GM21737 (cell line): ENCODE data around the gene SPSB3.
"Not testable (repeated sequence)": the region's sequence is repeated elsewhere in the genome, so short reads cannot be mapped to it uniquely, and the experiment has no call there.

ENCODE experiments used
- ATAC-seq: cut with Tn5 transposase; IDR thresholded peaks from one replicate; pipeline ENCODE4 v1.9.1; 2021; ENCODE audit warnings: mild to moderate bottlenecking, moderate library complexity; ENCODE audit not compliant: unreplicated experiment

The SPSB3 gene

DNA sequence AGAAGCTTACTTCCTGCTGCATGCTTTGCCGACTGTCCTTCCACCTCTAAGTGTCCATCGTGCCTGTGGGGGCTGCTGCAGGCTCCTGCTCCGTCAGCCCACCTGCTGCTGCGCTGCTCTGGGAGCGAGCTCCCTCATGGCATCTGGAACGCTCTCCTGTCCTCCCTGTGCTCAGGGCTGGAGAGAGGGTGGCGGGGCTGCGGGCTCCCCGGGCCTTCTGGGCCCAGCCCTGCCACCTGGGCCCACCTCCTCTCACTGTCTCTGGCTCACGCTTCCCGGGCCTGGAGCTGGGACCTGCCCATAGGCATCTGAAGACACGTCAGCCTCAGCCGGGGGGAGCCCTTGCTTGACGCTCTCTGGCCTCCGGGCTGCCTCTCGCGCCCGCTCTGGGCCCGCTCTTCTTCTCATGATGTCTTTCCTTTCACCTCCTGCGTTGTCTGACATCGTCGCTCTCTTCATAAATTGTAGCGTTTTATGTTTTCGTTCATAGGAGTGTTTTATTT is 38.0 kb downstream of the SPSB3 start:
- ATAC-seq, result no peak

DNA sequence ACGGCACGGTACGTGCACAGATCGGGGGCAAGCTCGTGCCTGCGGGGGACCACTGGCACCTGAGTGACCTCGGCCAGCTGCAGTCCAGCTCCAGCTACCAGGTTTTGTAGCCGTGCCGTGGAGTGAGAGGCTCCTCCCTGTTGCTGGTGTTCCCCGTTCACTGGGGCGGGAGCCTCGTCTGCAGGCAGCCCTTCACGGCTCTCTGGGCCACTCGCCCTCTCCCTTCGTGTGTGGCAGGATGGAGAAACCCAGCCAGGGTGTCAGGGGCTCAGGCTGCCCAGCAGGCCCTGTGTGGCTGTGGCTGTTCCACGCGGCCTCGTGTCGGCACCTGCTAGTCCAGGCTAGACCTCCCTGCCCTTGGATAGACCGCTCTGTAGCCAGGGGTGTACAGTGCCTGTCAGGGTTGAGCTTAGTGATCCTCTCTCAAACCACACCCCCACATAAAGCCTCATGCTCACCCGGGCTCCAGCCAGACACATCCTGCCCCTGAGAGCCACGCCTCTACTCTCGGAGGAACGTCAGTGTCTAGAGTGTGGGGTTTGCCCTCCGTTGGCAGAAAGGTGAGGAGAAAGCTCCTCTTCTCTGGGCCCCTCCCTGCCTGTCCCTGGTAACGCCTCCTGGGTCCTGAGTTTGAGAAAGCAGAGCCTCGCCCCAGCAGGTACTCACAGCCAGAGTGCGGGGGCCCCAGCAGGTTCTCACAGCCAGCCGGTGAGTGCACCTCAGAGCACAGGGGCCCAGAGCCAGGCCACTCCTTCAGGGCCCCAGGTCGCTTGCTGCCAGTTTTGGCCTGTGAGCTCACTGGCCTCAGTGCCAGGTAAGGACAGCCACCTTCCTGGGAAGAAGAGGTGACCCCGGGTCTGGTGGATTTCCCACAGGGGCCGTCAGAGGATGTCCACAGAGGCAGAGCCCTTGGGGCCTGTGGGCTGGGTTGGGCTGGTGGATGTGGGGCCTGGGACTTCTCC is 38.7 kb downstream of the SPSB3 start:
- ATAC-seq, result no peak

DNA sequence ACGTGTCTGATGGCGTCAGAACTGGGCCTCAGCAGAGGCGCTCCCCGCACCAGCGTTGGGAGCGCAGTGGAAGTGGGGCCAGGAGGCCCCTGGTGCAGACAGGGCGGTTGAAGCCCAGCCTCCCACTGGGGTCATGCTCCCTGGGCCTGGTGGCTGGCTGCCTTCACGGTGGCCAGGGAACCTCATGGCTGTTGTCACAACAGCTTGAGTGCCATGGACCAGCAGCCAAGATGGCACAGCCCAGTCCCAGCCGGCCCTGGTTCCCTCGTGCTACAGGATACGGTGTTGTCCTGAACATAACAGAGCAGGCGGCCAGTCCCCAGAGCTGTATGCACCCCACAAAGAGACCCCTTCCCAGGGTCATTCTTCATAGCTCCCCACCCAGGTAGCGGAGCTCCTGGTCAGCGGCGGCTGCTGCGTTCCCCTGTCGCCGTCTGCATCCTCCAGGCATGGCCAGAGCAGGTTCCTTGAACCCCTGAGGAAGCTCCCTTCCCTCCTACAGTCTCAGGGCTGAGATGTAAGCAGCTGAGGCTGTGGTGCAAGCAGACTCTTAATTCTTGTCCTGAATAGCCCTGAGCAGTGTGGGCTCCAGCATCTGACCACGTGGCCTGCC is 40.7 kb downstream of the SPSB3 start:
- ATAC-seq, result no peak

DNA sequence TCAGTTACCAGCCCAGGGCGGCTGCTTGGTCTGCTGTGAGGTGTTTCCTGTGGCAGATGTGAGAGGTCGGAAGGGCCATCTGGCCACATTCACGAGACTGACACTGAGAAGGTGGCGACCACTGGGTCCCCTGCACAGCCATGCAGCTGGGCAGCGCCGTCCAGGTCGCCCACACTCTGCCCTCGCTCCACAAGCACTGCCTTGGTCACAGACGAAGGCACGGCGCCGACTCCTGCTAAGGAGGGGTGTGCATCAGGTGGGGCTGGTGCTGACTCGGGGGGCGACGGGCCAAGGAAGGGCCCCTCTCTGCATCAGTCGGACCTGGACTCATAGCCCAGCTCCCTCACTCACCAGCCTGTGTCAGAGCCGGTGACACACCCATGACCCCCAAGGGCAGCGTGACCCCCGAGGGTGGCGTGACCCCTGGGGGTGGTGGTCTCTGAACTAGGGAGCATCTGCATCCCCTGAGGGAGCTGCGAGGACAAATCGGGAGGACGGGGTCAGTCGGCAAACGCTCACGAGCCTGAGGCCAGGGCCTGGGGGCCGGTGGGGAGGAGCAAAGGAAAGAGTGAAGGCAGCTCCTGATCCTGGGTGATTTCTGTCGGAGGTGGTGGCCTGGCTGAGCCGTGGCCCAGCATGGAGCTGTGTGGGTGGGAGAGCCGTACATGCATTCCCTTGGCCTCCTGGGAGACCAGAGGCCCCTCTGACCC is 41.4 kb downstream of the SPSB3 start:
- no peak for ATAC-seq

DNA sequence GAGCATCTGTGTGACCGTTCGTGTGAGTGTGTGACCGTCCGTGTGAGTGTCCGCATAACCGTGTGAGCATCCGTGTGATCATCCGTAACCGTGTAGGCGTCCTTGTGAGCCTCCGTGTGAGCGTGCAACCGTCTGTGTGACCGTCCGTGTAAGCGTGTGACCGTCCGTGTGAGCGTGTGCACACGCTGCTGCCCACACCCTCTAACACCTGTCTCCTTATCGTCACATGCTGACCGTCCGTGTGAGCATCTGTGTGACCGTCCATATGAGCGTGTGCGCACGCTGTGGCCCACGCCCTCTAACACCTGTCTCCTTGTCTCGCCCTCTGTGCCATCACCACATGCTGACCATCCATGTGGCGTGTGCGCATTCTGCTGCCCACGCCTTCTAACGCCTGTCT is 42.1 kb downstream of the SPSB3 start:
- ATAC-seq, result no peak

DNA sequence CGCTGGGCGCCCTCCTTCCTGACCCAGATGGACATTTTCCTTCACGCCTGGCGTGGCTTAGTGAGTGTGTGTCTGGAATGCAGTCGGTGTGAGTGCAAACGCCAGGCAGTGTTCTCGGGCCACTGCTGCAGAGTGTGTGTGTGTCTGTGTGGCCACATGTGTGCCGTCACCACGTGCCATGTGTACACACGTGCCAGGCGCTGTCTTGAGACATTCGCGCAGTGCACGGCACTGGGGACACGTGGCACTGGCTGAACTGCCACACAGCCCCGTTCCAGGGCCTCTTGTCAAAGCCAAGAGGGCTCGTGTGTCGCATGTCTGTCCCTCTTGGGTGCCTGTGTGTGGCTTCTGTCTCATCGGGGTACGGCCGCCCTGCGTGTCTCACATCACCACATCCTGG is 47.6 kb downstream of the SPSB3 start:
- ATAC-seq, result no peak

DNA sequence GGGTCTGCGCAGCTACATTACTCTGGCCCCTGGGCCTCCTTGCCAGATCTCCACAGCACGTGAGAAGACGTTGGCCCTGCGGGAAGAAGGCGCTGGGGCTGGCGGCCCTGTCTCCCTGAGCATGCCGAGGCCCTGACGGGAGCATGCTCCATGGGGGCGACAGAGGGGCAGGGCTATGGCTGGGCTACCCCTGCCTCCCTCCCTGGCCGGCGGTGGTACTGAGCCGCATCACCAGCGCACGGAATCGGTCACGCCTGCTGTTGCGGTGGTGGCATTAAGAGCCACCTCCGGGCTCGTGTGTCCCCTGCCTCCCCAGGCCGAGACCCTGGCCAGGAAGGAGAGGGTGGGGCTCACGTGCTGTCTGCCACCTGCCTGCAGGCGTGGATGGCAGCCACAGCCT is 48.2 kb downstream of the SPSB3 start:
- ATAC-seq, result no peak

DNA sequence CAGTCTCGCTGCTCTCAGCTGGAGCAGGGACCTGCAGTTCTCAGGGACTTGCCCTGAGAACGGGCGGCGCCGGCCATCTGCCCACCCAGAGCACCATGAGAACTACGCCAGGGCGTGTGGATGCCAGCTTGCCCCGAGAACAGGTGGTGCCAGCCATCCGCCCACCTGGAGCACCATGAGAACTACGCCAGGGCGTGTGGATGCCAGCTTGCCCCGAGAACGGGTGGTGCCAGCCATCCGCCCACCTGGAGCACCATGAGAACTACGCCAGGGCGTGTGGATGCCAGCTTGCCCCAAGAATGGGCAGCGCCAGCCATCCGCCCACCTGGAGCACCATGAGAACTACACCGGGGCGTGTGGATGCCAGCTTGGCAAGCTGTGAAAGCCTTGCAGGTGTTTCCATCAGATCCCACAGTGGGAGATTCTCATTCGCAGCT is 49.8 kb downstream of the SPSB3 start:
- ATAC-seq, result not testable (repeated sequence)

DNA sequence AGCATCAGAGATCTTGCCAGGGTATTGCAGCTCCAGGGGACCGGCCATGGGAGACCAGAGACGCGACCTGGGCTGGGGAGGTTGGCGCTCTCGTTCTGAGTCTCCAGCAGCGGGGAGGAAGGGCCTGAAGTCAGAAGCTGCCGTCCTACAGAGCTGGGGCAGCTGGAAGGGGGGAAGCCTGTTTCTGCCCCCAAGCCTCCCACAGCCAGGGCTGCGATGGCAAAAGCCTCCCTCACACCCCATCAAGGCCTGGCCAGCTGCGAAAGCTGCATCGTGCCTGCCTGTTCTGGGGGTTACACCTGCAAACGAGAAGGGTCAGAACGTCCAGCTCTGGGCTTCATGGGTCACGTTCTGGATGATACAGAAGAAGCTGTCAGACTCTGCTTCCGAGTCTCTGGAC is 50.3 kb downstream of the SPSB3 start:
- no peak for ATAC-seq

DNA sequence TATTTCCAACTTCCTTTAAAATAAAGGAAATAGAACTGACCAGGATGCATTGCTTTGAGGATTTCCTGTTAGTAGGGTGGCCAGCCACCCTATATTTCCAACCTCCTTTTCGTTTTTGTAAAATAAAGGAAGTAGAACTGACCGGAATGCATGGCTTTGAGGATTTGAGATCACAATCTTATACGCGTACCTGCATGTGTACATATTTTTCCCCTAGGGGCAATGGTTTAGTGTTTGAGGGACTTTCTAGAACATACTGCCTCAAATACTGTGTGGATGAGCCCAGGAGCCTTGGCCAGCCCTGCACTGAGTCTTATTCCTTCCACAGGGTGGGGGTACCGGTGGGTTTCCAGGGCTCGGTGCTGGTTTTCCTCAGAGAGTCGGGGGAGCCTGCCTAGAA is 50.8 kb downstream of the SPSB3 start:
- no peak for ATAC-seq

DNA sequence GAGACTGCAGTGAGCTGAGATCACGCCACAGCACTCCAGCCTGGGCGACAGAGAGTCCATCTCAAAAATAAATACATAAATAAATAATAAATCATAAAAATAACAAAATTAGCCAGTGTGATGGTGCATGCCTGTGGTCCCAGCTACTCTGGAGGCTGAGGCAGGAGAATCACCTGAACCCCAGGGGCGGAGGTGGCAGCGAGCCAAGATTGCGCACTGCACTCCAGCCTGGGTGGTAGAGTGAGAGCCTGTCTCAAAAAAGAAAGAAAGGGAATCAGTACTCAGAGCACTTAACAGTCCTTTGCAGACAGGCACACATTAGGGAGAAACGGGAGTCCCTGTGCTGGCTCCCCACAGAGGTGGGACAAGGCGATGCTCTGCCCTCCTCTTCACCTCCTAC is 51.3 kb downstream of the SPSB3 start:
- no peak for ATAC-seq

DNA sequence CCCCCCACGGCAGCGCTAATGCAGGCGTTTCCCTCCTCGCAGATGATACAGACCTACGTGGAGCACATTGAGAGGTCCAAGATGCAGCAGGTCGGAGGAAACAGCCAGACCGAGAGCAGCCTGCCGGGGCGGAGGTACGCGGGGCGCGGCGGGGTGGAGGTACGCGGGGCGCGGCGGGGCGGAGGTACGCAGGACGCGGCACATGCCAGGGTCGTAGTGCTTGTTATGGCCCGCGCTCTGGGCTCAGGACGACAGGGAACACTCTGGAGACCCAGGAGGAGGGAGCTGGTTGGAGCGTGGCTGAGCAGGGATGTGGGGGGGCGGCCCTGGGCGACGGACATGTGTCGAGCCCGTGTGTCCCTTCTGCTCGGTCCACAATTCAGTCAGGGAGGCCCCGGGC is 52.9 kb downstream of the SPSB3 start:
- no peak for ATAC-seq

DNA sequence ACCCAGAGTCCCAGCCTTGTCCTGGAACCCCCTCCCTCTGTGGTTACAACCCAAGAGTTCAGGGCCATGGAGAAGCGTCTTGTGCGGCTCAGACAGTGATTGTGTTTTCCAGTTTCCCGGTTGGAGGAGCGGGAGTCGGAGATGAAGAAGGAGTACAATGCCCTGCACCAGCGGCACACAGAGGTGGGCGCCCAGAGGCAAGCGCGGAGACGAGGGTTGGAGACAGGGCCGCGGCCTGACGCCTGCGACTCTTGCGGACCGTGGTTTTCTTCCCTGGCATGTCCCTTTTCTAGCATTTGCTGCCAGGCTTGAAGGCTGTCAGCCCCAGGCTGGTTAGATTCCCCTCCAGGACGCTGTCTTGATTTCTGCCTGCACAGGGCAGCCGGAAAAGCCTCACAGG is 53.3 kb downstream of the SPSB3 start:
- ATAC-seq, result no peak

DNA sequence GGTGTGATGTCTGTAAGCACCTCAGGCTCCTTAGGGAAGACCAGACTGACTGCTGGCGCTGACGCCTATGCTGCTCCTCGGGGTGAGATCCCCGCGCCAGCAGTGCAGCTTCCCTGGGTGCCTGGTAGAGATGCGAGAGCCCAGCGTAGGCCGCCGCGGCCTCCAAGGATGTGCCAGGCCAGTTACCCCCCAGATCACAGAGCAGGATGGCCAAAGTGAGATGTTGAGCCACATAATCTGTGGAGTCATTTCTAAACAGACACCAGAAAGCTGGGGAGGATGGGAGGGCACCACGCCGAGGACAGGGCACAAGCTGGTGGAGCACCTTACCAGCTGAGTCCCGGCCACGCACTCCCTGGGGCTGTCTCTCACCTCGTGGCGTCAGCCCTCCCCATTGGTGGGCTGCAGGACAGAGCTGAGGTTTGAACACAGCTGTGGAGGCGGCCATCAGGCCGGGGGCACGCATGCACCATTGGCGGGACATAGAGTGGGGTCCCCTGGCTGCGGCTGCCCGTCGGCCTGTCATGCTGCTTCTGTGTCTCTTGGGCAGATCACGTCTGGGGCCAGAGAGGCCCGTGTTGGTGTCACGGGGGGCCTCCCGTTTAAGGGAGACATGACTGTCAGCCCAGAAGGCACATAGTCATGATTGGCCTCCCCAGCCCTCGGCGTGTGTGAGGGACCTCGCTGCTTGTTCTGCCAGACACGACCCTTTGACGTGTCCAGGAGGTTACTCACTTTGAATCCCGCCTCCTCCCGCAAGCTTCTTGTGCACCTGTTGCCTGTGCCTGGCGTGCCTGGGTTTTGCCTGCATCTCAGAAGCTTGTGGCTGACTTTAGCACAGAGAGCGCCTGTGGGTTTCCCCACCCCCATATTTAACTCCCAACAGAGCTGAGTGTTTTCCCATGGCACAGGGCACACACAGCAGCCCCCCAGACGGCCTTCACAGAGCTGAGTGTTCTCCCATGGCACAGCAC is 54.4 kb downstream of the SPSB3 start:
- no peak for ATAC-seq
